ENCODE measurements around the gene ADTRP.

DNA sequence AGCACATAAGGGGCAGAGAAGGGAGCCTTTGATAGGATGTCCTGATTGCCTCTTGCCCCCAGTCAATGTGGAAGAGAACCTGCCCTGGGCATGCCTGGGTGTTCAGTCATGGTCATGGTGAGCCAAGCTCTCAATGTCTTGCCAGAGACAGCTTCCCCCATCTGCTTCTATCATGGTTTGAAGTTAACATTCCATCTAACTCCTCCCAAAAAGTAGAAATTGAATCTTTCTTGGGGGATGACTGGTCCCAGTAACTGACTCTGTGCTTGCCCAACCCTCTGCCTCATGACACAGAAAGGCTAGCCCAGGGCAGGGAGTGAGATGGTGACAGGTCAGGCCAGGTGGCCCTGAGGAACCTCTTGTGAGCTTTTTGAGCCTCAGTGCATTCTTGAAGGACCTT is 60.1 kb downstream of the ADTRP start:
- TF ChIP-seq, protein P1, sequence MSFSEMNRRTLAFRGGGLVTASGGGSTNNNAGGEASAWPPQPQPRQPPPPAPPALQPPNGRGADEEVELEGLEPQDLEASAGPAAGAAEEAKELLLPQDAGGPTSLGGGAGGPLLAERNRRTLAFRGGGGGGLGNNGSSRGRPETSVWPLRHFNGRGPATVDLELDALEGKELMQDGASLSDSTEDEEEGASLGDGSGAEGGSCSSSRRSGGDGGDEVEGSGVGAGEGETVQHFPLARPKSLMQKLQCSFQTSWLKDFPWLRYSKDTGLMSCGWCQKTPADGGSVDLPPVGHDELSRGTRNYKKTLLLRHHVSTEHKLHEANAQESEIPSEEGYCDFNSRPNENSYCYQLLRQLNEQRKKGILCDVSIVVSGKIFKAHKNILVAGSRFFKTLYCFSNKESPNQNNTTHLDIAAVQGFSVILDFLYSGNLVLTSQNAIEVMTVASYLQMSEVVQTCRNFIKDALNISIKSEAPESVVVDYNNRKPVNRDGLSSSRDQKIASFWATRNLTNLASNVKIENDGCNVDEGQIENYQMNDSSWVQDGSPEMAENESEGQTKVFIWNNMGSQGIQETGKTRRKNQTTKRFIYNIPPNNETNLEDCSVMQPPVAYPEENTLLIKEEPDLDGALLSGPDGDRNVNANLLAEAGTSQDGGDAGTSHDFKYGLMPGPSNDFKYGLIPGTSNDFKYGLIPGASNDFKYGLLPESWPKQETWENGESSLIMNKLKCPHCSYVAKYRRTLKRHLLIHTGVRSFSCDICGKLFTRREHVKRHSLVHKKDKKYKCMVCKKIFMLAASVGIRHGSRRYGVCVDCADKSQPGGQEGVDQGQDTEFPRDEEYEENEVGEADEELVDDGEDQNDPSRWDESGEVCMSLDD (tag by site-specific recombination; IDR thresholded peaks at IDR 0.05): no peak
- TF ChIP-seq ZNF768 (tag by site-specific recombination; IDR thresholded peaks at IDR 0.05) (no peak), ZSCAN30 (tag by site-specific recombination; IDR thresholded peaks at IDR 0.05) (no peak), ZNF311 (tag by site-specific recombination; IDR thresholded peaks at IDR 0.05; ENCODE audit: borderline replicate concordance) (no peak), ZNF670 (tag by site-specific recombination; IDR thresholded peaks at IDR 0.05; ENCODE audit: low read depth) (no peak), KLF10 (tag by site-specific recombination; IDR thresholded peaks at IDR 0.05) (no peak), ZNF792 (tag by site-specific recombination; IDR thresholded peaks at IDR 0.05) (no peak)
- TF ChIP-seq, protein P2, sequence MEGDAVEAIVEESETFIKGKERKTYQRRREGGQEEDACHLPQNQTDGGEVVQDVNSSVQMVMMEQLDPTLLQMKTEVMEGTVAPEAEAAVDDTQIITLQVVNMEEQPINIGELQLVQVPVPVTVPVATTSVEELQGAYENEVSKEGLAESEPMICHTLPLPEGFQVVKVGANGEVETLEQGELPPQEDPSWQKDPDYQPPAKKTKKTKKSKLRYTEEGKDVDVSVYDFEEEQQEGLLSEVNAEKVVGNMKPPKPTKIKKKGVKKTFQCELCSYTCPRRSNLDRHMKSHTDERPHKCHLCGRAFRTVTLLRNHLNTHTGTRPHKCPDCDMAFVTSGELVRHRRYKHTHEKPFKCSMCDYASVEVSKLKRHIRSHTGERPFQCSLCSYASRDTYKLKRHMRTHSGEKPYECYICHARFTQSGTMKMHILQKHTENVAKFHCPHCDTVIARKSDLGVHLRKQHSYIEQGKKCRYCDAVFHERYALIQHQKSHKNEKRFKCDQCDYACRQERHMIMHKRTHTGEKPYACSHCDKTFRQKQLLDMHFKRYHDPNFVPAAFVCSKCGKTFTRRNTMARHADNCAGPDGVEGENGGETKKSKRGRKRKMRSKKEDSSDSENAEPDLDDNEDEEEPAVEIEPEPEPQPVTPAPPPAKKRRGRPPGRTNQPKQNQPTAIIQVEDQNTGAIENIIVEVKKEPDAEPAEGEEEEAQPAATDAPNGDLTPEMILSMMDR (tag by site-specific recombination; IDR thresholded peaks at IDR 0.05): no peak
- TF ChIP-seq, protein P3, sequence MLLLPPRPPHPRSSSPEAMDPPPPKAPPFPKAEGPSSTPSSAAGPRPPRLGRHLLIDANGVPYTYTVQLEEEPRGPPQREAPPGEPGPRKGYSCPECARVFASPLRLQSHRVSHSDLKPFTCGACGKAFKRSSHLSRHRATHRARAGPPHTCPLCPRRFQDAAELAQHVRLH (tag by site-specific recombination; IDR thresholded peaks at IDR 0.05): no peak

Measured in HEK293 (cell line).